NCI-H82 (cell line): ENCODE results near the gene CNTNAP2.
A peak's percentile ranks its signal among the peaks of the same experiment; 100 is the strongest.
"Not testable (repeated sequence)": the region's sequence is repeated elsewhere in the genome, so short reads cannot be mapped to it uniquely, and the experiment has no call there.

Experiments used
- DNase-seq: peaks from one replicate; lab custom pipeline; 2025; lab: John Stamatoyannopoulos, UW

The CNTNAP2 gene

DNA sequence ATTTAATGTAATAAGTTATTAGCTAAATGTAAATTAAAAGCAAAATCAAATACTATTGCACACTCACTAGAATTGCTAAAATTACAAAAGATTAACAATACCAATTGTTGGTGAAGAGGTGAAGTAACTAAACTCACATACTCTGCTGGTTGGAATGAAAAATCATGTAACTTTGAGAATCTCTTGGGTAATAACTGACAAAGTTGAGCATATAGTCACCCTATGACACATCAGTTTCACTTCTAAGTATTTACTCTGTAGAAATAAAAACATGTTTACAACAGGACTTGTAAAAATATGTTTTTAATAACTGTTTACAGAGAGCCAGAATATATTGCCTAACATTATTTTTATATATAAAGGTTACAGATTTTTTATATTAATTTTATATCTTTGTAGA is 33.6 kb downstream of the CNTNAP2 start:
- DNase-seq, result no peak

DNA sequence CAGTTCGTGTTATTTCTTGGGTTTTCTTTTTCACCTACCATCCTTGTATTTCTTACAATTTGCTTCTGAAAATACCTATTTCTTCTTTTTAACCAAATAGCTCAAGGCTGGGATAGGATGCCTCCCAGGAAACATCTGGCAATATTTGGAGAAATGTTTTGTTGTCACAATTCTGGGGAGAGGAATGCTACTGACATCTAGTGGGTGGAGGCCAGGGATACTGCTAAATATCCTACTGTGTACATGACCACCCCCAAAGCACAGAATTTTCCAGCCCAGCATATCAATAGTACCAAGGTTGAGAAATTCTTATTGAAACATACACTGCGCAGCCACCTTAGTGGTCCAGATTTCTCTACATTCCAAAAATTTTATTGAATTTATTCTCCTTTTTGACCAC is 55.5 kb downstream of the CNTNAP2 start:
- DNase-seq, result peak; percentile 16

DNA sequence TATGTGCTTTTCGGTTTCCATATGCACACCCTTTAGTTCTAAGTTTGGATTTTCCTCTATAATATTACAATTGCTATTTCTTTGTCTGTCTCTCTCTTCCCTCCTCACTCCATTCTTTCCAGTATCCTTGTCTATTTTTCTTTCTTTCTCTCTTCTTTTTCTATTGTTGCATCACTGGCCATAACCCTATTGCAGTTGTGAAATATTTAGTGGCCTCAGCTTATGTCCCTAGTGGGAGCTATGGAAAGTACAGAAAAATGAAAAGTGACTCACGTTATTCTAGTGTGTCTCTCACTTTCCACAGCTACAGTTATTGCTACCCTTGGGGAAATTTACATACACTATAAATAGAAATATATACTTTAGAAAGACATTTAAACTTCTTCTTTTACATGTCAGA is 59.1 kb downstream of the CNTNAP2 start:
- DNase-seq, result no peak

DNA sequence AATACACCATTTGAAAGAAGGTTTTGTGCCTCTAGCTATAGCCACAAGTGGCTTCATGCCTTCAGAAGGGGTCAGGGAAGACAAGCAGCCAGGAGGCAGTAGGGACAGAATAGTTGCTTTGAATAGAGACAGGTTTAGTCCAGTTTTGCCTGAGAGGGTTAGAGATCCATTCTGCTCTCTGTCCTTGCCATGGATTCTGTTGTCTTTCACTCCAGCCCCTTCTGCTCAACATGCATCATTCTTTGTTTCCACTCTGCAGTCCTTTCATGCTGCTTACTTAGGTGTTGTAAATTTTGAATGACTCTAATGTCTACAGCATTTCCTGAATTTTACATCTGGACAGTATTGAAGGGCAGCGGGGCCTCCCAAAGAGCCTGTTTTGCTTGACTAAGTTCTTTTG is 60.3 kb downstream of the CNTNAP2 start:
- no peak for DNase-seq

DNA sequence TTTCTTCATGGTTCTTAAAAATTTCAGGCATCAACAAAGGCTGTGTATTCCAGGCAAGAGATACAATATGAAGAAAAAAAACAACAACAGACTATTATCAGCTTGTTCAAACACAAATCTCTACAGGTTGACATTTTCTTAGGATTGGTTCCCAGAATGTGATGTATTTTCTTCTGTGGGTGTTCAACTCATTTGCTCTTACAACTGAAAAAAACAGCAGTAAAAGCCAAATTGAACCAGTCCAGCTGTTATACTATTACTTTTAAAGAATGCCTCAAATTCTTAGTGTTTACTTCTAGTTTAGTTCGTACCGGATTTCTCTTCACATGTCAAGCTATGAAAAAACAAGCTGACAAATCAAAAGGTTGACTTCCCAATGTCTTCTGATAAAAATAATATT is 60.7 kb downstream of the CNTNAP2 start:
- DNase-seq, result no peak

DNA sequence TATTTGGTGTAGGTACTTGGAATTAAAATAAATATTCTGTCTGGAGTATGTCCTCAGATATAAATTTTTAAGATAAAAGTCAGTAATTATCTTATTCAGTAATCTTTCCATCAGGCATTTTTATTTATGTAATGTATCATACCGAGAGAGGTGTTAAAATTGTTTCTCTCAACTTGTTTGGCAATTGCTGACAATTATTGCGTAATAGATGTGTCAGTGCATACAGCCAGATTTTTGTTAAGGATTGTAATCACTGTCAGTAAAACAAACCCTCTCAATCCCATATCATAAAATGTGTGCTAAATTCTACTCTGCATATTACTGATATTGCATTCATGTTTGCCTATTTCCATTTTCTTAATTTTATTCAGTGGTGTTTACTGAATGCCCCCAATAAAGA is 69.2 kb downstream of the CNTNAP2 start:
- no peak for DNase-seq

DNA sequence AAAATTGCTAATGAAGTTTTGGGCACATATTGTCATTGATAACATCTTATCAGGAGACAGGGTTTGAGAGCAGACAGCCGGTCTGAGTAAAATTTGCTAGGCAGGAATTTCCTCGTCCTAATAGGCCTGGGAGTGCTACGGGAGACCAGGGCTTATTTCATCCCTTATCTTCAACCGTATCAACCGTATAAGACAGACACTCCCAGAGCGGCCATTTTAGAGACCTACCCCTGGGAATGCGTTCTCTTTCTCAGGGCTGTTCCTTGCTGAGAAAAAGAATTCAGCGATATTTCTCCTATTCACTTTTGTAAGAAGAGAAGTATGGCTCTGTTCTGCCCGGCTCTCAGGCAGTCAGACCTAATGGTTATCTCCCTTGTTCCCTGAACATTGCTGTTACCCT is 74.8 kb downstream of the CNTNAP2 start:
- DNase-seq, result not testable (repeated sequence)

DNA sequence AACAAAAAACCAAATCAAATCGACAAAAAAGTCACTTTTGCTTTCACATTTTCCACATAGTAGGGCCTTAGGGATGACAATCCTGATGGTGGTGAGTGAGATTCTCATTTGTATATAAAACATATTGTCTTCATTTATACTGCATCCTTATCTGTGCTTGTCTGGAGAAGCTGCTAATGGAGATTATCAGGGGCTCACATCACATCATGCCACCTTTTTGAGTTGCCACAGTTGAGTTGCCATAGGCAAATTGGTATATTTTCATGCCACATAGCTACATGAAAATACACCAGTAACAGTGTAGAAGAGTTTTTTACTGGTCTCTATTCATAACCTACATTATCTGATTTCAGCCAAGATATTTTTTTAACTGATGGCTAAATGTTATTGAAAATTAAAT is 85.3 kb downstream of the CNTNAP2 start:
- no peak for DNase-seq

DNA sequence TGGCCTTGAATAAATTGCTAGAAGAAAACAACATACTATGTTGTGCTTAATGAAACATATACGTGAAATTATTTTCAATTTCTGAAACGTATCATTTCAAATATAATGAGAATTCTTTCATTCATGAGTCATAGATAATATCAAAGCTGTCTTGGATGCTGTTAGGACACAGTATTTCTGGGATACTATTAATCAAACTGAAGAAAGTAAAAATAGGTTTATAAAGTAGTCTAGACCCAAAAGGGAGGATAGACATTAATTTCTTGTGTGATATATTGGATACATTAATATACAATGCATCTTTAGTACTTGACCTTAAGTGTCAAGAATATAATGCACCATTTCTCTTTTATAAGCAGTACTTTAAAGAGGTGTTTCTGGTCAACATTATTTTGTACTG is 89.7 kb downstream of the CNTNAP2 start:
- no peak for DNase-seq

DNA sequence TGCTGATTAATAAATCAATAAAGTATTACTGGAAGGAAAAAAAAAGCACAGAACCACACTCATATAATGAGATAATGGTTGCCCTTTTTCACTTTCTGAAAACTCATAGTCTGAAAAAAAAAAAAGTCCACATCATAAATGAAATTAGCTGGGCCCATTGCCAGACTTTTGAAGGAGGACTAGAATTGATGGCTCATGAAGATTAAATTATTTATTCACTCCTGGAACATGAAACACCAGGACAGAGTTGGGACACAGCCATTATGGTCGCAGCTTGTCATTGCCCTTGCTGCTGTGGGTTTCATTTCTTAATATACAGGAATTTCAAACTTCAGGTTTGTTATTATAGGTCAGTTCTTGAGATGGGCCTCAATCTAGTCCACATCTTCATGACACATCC is 91.9 kb downstream of the CNTNAP2 start:
- DNase-seq, result no peak

DNA sequence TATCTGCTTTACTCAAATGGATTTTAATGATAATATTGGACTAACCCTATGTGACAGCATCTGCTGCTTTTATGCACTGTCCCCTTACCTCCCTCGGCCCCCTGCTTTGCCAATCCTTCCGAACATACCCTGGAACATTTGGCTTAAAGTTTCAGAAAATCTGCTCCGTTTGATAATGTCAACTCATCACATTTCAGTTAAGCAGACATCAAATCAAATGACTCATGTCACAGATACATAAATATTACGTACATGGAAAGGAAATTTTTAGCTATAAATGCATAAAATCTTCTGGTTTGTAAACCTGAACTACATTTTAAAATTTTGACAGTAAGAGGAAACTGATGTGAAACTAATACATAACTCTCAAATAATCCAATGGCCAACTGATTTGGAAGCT is 98.2 kb downstream of the CNTNAP2 start:
- peak; percentile 68 for DNase-seq

DNA sequence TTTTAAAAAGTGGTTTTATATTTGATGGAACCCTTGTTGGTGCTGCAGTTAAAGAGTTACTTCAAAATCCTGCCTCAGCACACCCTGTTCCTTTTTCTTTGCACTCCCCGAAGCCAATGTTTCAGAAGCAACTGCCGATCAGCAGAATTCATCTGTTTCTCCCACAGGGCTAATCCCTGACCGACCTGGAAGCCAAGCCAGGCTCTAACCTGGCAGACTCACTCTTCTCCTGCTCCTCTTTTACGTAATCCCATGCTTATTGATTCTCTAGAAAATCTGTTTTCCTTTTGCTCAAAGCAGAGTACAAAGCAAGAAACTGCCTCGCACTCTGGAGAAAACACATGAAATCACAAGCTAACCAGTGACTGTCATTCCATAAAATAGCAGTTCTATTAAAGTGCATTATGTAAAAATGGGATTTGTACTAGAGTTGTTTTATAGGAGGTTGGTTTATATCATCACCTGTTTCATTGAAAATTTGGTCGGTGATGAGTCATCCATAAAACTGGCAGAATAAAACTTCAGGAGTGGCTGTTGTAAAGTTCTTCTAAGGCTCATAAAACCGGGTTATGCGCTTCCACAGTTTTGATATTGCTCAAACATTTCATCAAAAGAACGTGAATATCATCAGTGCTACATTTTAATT is 99.9 kb downstream of the CNTNAP2 start:
- peak; percentile 78 for DNase-seq

DNA sequence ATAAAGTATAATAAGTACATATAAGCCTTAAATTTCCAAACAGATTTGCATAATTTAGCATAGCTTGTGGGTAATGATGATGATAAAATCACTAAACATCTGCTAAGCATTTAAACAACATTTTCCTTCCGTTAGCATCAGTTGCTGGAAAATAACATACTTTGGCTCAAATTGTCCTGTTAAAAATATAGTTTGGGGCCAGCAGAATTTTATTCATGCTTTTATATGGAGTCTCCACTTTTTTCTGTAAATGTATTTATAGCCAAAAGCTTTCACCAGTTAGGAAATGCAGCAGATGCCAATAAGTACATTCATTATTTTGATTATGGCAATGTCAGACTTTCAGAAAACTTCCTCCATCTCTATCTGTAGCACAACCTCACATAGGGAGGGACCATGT is 107.2 kb downstream of the CNTNAP2 start:
- no peak for DNase-seq

DNA sequence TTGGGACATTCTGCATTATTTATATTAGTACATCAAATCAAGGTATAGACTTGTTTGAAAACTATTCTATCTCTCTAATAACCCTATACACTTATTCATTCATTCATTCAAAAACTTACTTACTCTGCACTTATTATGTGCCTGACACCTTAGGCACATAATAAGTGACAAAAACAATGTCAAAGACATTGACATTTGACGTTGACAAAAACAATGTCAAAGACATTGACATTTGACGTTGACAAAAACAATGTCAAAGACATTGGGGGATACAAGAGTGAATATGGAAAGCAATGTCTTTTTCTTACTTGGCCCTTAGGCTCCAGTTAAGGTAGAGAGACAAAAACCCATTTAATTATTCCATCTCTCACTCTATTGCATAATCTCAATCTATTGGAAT is 116.0 kb downstream of the CNTNAP2 start:
- DNase-seq, result no peak

DNA sequence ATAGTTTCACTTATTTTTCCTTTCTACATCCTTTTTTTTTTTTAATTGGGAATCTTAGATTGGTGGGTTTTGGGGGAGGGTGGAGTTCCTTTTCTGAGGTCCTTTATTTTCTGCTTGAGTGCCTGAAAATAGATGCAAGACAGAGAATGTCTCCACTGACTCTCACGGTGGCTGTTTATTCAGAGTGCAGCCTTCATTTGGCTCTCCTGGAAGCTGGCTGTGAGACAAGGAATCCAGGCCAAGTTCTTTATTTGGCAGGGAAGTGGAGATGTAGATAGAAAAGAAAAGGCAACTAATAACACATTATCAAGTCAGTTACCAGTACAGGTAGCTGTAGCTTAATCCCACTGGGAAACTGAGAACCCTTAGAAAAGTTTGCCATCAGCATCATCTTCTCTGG is 118.6 kb downstream of the CNTNAP2 start:
- no peak for DNase-seq

DNA sequence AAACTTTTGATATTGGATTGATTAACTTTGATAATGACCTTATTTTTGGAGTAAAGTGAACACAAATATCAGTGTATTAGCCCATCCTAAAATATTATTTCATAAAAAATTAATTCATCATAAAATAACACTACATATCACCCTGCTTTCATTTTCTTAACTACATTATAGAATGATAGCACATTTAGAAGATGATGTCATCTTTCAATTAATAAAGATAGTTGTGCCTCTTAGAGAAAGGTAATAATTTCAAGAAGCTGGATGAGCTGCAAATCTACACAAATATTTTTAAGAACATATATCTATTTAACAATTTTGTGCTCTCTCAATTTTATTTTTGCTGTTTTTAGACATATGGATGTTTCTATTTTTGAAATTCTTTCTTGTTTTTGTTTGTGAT is 126.1 kb downstream of the CNTNAP2 start:
- DNase-seq, result no peak

DNA sequence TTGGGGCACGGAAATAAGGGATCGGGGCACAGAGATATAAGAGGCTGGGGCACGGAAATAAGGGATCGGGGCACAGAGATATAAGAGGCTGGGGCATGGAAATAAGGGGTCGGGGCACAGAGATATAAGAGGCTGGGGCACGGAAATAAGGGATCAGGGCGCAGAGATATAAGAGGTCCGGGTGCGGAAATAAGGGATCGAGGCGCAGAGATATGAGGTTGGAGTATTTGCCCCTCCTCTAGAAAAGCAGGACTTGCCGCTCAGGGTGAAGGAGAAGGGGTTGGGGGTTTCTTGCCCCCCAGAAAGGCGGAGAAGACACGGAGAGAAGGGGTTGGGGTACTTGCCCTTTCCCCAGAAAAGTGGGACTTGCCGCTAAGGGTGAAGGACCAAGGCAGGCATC is 131.4 kb downstream of the CNTNAP2 start:
- DNase-seq, result not testable (repeated sequence)

DNA sequence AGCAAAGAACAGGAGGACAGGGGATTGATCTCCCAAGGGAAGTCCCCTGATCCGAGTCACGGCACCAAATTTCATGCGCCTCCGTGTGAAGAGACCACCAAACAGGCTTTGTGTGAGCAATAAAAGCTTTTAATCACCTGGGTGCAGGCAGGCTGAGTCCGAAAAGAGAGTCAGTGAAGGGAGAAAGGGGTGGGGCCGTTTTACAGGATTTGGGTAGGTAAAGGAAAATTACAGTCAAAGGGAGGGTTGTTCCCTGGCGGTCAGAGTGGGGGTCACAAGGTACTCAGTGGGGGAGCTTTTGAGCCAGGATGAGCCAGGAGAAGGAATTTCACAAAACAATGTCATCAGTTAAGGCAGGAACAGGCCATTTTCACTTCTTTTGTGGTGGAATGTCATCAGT is 132.1 kb downstream of the CNTNAP2 start:
- not testable (repeated sequence) for DNase-seq

DNA sequence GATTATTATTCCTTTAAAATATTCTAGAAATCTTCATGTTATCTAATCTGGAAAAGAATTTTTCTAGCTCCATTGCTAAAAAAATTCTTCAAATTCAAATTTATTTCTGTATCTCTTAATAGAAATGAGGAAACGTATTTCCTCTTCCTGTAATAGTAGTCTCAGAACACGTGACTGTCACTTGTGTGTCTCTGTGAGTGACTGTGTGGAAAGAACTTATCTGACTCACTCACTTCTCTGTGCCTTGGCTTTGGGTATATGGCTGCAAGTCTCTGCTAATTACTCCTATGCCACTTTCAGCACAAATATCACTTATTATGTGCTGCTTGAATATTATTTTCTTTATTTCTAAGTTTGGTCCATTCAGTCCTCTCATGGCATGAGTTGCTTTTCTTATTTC is 132.7 kb downstream of the CNTNAP2 start:
- no peak for DNase-seq

DNA sequence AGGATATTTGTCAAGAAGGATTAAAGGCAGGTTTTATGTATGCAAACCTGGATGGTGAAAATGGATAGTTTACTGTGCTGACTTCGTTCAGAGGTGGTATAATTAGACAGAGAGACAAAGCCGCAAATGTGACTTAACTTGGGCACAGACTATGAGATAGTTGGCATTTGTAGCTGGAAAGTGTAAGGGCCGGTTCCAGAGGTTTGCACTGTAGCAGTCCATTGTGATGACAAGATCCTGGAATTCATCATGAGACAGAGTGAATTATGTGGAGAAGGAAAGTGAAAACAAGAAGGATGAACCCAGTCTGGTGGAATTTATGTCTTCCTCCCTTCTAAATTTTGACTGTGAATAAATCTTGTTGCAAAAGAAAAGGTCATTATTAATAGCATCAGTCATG is 139.0 kb downstream of the CNTNAP2 start:
- DNase-seq, result no peak

DNA sequence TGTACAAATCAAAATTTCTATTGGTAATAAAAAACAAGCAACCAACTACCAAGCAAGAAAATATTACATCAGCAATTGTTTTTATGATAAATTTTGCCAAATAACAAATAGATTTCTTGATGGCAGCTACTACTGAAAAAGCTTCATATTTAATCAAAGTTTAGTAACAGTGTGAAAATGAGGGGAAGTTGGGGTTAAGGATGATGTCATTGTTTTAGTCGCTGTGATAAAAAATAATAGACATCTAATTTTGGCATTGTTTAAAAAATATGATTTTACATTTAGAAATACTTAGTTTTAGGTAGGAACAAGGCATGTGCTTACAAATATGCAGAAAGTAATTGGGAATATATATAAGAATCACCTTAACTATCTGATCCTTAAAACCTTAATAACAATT is 145.9 kb downstream of the CNTNAP2 start:
- DNase-seq, result no peak

DNA sequence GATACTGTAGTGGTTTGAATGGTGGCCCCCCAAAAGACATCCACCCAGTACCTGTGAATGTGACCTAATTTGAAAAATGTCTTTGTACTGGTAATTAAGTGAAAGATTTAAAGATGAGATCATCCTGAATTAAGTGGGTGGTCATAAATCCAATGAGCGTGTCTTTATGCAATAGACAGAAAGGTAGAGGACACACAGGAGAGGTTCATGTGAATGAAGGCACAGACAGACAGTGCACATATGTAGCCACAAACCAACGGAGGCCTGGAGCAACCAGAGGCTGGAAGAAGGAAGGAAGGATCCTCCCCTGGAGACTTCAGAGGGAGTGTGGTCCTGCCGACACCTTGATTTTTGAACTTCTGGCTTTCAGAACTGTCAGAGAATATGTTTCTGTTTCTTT is 160.3 kb downstream of the CNTNAP2 start:
- DNase-seq, result no peak

DNA sequence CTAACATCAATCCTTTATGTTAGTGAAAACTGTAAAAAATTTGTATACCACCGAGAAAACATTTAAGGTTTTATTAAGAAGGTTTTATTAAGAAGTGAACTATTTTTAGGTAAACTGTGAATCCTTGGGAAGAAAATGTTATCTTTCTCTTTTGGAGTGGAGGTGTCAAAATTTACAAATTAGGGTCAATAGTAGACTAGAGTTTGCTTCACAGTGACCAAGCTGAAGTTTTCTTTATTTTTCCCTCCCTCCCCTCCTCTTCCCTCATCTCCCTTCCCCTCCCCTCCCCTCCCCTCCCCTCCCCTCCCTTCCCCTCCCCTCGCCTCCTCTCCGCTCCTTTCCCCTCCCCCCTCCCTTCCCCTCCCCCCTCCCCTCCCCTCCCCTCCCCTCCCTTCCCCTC is 168.8 kb downstream of the CNTNAP2 start:
- DNase-seq, result no peak

DNA sequence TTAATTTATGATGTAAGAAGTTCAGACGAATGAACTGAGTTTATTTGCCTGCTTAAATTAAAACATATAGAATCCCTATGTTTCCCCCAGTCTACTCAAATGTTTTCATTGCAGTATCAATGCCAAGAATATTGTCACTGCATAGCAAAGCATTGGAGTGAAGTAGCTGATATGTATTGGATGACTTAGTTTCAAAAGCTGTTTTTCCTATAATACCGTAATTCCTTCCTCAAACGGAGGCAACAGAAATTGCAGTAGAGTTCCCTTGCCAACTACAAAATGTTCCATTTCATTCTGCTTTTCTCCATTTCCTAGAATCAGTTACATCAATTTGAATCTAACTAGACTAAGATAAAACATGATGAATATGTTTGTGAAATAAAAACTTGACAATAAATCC is 174.1 kb downstream of the CNTNAP2 start:
- no peak for DNase-seq

DNA sequence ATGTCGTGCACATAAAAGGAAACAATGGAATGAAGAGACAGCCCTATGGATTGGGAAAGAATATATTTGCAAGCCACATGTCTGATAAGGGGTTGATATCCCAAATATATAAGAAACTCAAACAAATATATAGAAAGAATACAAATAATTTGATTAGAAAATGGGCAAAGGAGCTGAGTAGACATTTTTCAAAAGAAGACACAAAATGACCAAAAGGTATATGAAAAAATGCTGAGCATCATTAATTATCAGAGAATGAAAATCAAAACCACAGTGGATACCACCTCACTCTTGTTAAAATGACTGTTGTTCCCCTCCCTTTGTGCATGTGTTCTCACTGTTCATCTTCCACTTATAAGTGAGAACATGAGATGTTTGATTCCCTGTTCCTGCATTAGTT is 175.3 kb downstream of the CNTNAP2 start:
- DNase-seq, result no peak
